Measurements from ENCODE around the gene LHFPL2. TPM values are rescaled to one million over a fixed set of nuclear protein-coding genes. Genes with fewer than 3 reads are reported as not detected.

LHFPL2 gene
- 54.6 to 67.2 TPM (median 61.2 TPM) in 5 replicates for total RNA-seq (2022; extraction: Qiagen RNA extraction)

GRCh38 chr5:78648359-78649210, at the start of gene LHFPL2:
LHFPL2 (minus strand) TSS chr5:78648772; CDS start chr5:78510213, 138,559 bp downstream.

